Endodermal cell (in vitro differentiated cells): ENCODE measurements around the gene MBD3L4. TPM values are rescaled to one million over a fixed set of nuclear protein-coding genes. Genes with fewer than 3 reads are reported as not detected.

ENCODE experiments used
- DNase-seq: peaks from one replicate; pipeline ENCODE4 v3.0.0-alpha.2; 2017
- H3K27ac ChIP-seq: 2 replicates; pipeline ENCODE4 v1.5.1; 2013; ENCODE audit warnings: mild to moderate bottlenecking, low read depth, low read length, moderate library complexity
- H3K27me3 ChIP-seq: 2 replicates; pipeline ENCODE4 v1.6.1; 2013; ENCODE audit warnings: mild to moderate bottlenecking, low read length, moderate library complexity; ENCODE audit not compliant: insufficient read depth, control insufficient read depth, poor library complexity, severe bottlenecking
- H3K36me3 ChIP-seq: 2 replicates; pipeline ENCODE4 v1.7.0; 2013; ENCODE audit warnings: mild to moderate bottlenecking, low read length, moderate library complexity; ENCODE audit not compliant: control insufficient read depth, insufficient read depth
- H3K4me1 ChIP-seq: one replicate; pipeline ENCODE4 v1.7.0; 2013; ENCODE audit warnings: low read length; ENCODE audit not compliant: control insufficient read depth, insufficient read depth
- H3K4me3 ChIP-seq: 2 replicates; pipeline ENCODE4 v1.5.1; 2013; ENCODE audit warnings: mild to moderate bottlenecking, low read length, moderate library complexity
- H3K9ac ChIP-seq: 2 replicates; pipeline ENCODE4 v1.6.1; 2013; ENCODE audit warnings: mild to moderate bottlenecking, low read length, moderate library complexity; ENCODE audit not compliant: poor library complexity, severe bottlenecking; ENCODE audit errors: extremely low read depth
- H3K9me3 ChIP-seq: 2 replicates; pipeline ENCODE4 v1.6.1; 2013; ENCODE audit warnings: mild to moderate bottlenecking, low read length, moderate library complexity; ENCODE audit not compliant: control insufficient read depth
- H3K27ac Mint-ChIP-seq: 2 replicates; pipeline ENCODE4 v1.8.0; 2020; ENCODE audit warnings: mixed read lengths
- H3K27me3 Mint-ChIP-seq: 2 replicates; pipeline ENCODE4 v1.8.0; 2021; ENCODE audit warnings: mild to moderate bottlenecking, mixed read lengths; ENCODE audit not compliant: insufficient read depth
- H3K36me3 Mint-ChIP-seq: 2 replicates; pipeline ENCODE4 v1.8.0; 2020; ENCODE audit warnings: low read depth, mixed read lengths
- H3K4me1 Mint-ChIP-seq: 2 replicates; pipeline ENCODE4 v1.8.0; 2020; ENCODE audit warnings: mixed read lengths
- H3K4me3 Mint-ChIP-seq: 2 replicates; pipeline ENCODE4 v1.8.0; 2020; ENCODE audit warnings: mild to moderate bottlenecking, moderate library complexity, mixed read lengths
- H3K9me3 Mint-ChIP-seq: 2 replicates; pipeline ENCODE4 v1.8.0; 2020; ENCODE audit warnings: mild to moderate bottlenecking, mixed read lengths
- WGBS, 2 experiments: methylation state at CpG; one replicate each; pipeline versions ENCODE4 v1.1.5 to v1.1.7; 2013; ENCODE audit warnings: missing lambda C conversion rate in 2 of 2, mixed read lengths in 1 of 2; ENCODE audit not compliant: insufficient coverage in 1 of 2, insufficient read length in 1 of 2; 5-methylcytosine and 5-hydroxymethylcytosine counted together
- total RNA-seq, 2 donors: library from RNA; stranded (reverse); fragmentation: NEBNext Ultra II Directional in 1 of 2; extraction: Animal tissue kit (Norgen Biotek cat#: 25700) in 1 of 2; gene quantifications; 2 replicates in 1 of 2; 3 replicates in 1 of 2; pipeline ENCODE4 v1.2.1, GENCODE V29; 2021
- TF ChIP-seq, protein P1 (sequence below): fragments of 200-600 bp; sonication (generic); conservative IDR thresholded peaks from 2 replicates; pipeline ENCODE4 v1.5.0; 2021; ENCODE audit warnings: antibody characterized with exemption, mild to moderate bottlenecking

The MBD3L4 gene
- total RNA-seq, 2 donors from 2014 or later, result not detected

GRCh38 chr19:7072541-7072940 lies 32.6 kb upstream of the MBD3L4 start:
- peaks cover 42% of the 10 kb centered on the region for H3K9me3 Mint-ChIP-seq
- TF ChIP-seq, protein P1, sequence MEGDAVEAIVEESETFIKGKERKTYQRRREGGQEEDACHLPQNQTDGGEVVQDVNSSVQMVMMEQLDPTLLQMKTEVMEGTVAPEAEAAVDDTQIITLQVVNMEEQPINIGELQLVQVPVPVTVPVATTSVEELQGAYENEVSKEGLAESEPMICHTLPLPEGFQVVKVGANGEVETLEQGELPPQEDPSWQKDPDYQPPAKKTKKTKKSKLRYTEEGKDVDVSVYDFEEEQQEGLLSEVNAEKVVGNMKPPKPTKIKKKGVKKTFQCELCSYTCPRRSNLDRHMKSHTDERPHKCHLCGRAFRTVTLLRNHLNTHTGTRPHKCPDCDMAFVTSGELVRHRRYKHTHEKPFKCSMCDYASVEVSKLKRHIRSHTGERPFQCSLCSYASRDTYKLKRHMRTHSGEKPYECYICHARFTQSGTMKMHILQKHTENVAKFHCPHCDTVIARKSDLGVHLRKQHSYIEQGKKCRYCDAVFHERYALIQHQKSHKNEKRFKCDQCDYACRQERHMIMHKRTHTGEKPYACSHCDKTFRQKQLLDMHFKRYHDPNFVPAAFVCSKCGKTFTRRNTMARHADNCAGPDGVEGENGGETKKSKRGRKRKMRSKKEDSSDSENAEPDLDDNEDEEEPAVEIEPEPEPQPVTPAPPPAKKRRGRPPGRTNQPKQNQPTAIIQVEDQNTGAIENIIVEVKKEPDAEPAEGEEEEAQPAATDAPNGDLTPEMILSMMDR, result no peak
- Histone ChIP-seq H3K9me3 (peaks cover 36% of the 10 kb centered on the region), H3K27ac (no peak overlapping the region), H3K9ac (no peak overlapping the region), H3K4me1 (no peaks in the 10 kb centered on the region), H3K4me3 (no peak overlapping the region), H3K27me3 (no peaks in the 10 kb centered on the region), H3K36me3 (peaks cover 55% of the 10 kb centered on the region)
- H3K27me3 Mint-ChIP-seq, result no peaks in the 10 kb centered on the region
- H3K4me1 Mint-ChIP-seq, result no peaks in the 10 kb centered on the region
- WGBS, 2 experiments, result 92 to 96% methylated on average over 3 to 6 of the region's 6 CpGs
- peak overlapping the region; percentile 27 for H3K4me3 Mint-ChIP-seq
- no peak overlapping the region for H3K27ac Mint-ChIP-seq
- H3K36me3 Mint-ChIP-seq, result peaks cover 65% of the 10 kb centered on the region
- DNase-seq, result no peak

GRCh38 chr19:7069904-7070226 lies 29.9 kb upstream of the MBD3L4 start:
- TF ChIP-seq, protein P1, result no peak
- peak overlapping the region; percentile 90 for H3K4me3 ChIP-seq
- no peaks in the 10 kb centered on the region for H3K4me1 Mint-ChIP-seq
- peaks cover 33% of the 10 kb centered on the region for H3K9me3 Mint-ChIP-seq
- H3K9ac ChIP-seq, result peak overlapping the region; percentile 62
- H3K36me3 Mint-ChIP-seq, result peaks cover 38% of the 10 kb centered on the region
- no peaks in the 10 kb centered on the region for H3K27me3 ChIP-seq
- peak overlapping the region; percentile 72 for H3K27ac Mint-ChIP-seq
- no peaks in the 10 kb centered on the region for H3K4me1 ChIP-seq
- H3K36me3 ChIP-seq, result peaks cover 29% of the 10 kb centered on the region
- H3K4me3 Mint-ChIP-seq, result peak overlapping the region; percentile 86
- no peaks in the 10 kb centered on the region for H3K27me3 Mint-ChIP-seq
- peaks cover 18% of the 10 kb centered on the region for H3K9me3 ChIP-seq
- H3K27ac ChIP-seq, result no peak overlapping the region
- 3 to 7% methylated on average over 7 to 9 of the region's 12 CpGs for WGBS, 2 experiments
- DNase-seq, result no peak

DNA sequence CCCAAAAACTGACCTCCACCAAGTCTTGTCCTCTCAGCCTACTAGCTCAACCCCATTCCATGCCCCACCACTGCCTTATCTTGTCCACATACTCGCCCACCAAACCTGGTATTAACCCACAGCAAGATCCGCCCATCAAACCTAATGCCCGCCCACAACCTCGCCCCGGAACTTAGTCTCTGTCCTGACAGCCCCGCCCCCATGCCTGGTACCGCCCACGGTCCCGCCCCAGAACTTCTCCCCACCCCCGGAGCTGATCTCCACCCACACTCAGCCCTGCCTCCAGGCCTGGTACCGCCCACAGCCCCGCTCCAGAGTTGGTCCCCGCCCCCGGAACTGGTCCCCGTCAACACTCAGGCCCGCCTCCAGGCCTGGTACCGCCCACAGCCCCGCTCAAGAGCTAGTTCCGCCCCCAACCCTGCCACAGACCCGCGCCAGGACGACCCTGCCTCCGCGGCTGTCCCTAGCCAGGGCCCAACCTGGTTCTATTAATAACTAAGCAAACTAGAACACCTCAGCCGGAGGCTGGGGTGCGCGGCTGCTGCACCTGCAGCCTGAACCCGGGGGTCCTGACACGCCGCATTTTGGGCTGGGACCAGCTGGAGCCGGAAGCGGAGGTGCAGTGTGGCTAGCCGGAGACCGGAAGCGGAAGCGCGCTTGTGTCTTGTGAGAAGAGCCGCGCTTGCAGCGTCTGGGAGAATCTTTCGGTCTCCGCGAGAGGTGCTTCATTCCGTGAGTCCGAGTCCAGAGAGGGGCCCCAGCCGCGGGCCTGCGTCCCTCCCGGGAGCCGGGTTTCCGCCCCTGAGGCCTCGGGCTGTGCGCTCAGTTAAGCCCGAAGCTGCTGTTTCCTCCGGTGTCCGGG lies 29.3 kb upstream of the MBD3L4 start, which contains the start of gene ZNF557:
Gene ZNF557, plus strand, starts transcription at position 662 of the 862 bp plus-strand sequence. CDS start 5,372 bp downstream, outside the sequence.
- 1% methylated on average over 30 to 53 of the region's 56 CpGs for WGBS, 2 experiments
- Mint-ChIP-seq H3K27me3 (no peaks in the 10 kb centered on the region), H3K36me3 (peaks cover 34% of the 10 kb centered on the region), H3K4me1 (no peaks in the 10 kb centered on the region), H3K27ac (peak within 1 kb of the TSS; percentile 91), H3K4me3 (peak within 1 kb of the TSS; percentile 86), H3K9me3 (peaks cover 37% of the 10 kb centered on the region)
- H3K27ac ChIP-seq, result peak within 1 kb of the TSS; percentile 63
- H3K36me3 ChIP-seq, result peaks cover 23% of the 10 kb centered on the region
- TF ChIP-seq, protein P1, result no peak
- DNase-seq, result peak; percentile 99
- H3K4me3 ChIP-seq, result peak within 1 kb of the TSS; percentile 90
- peaks cover 18% of the 10 kb centered on the region for H3K9me3 ChIP-seq
- no peaks in the 10 kb centered on the region for H3K4me1 ChIP-seq
- no peaks in the 10 kb centered on the region for H3K27me3 ChIP-seq
- peak within 1 kb of the TSS; percentile 62 for H3K9ac ChIP-seq
